Effector memory CD8-positive, alpha-beta T cell (primary cell): ENCODE data around the gene RPS13.
"Not testable (repeated sequence)": the region's sequence is repeated elsewhere in the genome, so short reads cannot be mapped to it uniquely, and the experiment has no call there.

ENCODE experiments used
- ATAC-seq: fragments of 150-1000 bp; cut with Tn5 transposase; replicated peaks from 2 replicates; pipeline ENCODE4 v1.10.0; 2021; ENCODE audit warnings: mild to moderate bottlenecking, moderate library complexity
- DNase-seq, 3 experiments: peaks; one replicate each; pipeline ENCODE4 v3.0.0; 2021
- H3K27ac Mint-ChIP-seq, 2 donors: one replicate each; pipeline ENCODE4 v1.8.0; 2022; ENCODE audit warnings: mild to moderate bottlenecking in 2 of 2, mixed read lengths in 2 of 2, moderate library complexity in 2 of 2
- H3K27me3 Mint-ChIP-seq, 2 donors: one replicate each; pipeline ENCODE4 v1.8.0; 2022; ENCODE audit warnings: mixed read lengths in 2 of 2
- H3K36me3 Mint-ChIP-seq: one replicate; pipeline ENCODE4 v1.8.0; 2022; ENCODE audit warnings: mild to moderate bottlenecking, moderate library complexity, mixed read lengths; ENCODE audit not compliant: insufficient read depth
- H3K4me1 Mint-ChIP-seq, 2 donors: one replicate each; pipeline ENCODE4 v1.8.0; 2022; ENCODE audit warnings: low read depth in 2 of 2, mixed read lengths in 2 of 2
- H3K4me3 Mint-ChIP-seq, 2 donors: one replicate each; pipeline ENCODE4 v1.8.0; 2022; ENCODE audit warnings: mild to moderate bottlenecking in 2 of 2, mixed read lengths in 2 of 2, moderate library complexity in 2 of 2
- H3K9me3 Mint-ChIP-seq, 2 donors: one replicate each; pipeline ENCODE4 v1.8.0; 2022; ENCODE audit warnings: mixed read lengths in 2 of 2
- total RNA-seq, 9 experiments: gene quantifications; one replicate each; lab custom pipeline; 2026; lab: John Stamatoyannopoulos, UW

RPS13 gene
- 350 to 746 (median 587) reads per million in 9 experiments for total RNA-seq

DNA sequence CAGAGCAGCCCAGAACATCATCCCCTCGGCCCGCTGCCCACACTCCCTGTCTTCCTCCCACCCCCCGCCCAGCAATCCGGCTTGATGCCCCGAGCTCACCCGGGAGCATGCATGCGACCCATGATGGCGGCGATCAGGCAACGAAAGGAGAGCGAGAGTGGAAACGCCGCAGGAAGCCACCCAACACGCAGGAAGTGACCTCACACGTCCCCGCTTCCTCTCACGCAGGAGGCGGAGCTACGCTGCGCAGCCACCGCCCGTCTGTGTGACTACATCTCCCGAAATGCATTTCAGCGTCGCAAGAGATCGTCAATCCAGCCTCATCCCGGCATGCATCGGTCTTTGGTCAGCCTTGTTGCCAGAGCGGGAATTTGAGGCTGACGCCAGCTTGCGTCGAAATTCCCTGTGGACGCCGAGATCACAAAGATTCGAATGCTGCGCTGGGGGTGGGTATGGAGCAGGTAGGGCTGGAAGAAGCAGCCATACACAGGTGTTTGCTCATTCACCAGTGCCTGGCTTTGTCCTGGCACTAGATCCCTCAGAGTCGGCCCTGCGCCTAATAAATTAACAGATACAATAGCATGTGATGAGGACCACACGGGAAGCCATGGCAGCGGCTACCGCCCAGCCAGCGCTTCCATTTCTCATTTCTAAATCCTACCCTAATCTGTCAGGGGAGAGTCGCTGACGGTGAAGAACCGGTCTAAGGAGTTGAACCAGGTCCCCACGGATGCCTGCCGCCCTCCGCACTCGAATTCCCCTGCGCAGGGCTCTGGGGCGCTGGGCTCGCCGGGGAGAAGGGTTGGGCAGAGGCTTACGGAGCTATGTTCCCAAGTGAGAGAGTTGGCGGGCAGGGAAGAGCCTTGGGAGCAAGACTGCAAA is at the start of gene RPS13:
TSS of gene RPS13 (minus strand) at position 148 of the 882 bp plus-strand sequence. CDS start at position 122, 26 bp downstream.
- Mint-ChIP-seq H3K36me3 (peaks cover 54% of the 10 kb centered on the region), H3K27ac (peak within 1 kb of the TSS; percentile 97 to 99), H3K4me1 (peaks cover 30 to 31% of the 10 kb centered on the region in 2 donors), H3K9me3 (no peaks in the 10 kb centered on the region), H3K27me3 (no peaks in the 10 kb centered on the region), H3K4me3 (peak within 1 kb of the TSS; percentile 91 to 100)
- ATAC-seq (peak; percentile 96), DNase-seq (peak; percentile 91)

GRCh38 chr11:17121981-17122380 is 44.5 kb upstream of the RPS13 start:
- Mint-ChIP-seq H3K27ac (no peak overlapping the region), H3K4me3 (no peak overlapping the region), H3K4me1 (peaks cover 0 to 2% of the 10 kb centered on the region in 2 donors), H3K9me3 (no peaks in the 10 kb centered on the region), H3K36me3 (peaks cover 35% of the 10 kb centered on the region), H3K27me3 (no peaks in the 10 kb centered on the region)
- no peak for DNase-seq
- ATAC-seq, result no peak

DNA sequence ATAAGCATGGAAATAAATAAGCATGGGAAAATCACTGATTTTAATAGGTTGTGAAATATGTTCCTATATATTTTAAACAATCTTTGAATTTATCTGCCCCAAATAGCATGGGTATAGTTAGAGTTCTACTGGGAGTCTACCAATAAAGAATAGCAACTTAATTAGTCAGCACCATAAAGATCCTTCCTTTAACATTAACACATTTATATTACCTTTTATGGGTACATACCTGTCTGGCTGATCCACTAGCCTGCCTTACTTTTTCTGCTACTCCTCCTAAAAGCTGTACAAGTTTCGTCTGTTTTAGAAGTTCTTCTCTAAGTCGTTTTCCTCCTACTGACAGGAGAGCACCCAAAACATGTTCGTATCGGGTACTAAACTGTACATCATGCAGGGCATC is 39.8 kb upstream of the RPS13 start:
- peaks cover 7 to 11% of the 10 kb centered on the region in 2 donors for H3K4me1 Mint-ChIP-seq
- no peaks in the 10 kb centered on the region for H3K27me3 Mint-ChIP-seq
- H3K36me3 Mint-ChIP-seq, result peaks cover 54% of the 10 kb centered on the region
- DNase-seq (no peak), ATAC-seq (no peak)
- H3K9me3 Mint-ChIP-seq, result no peaks in the 10 kb centered on the region
- peak overlapping the region in 1 of 2 donors; percentile 77 for H3K27ac Mint-ChIP-seq
- H3K4me3 Mint-ChIP-seq, result no peak overlapping the region

- H3K9me3 Mint-ChIP-seq, result no peaks in the 10 kb centered on the region
- peaks cover 58% of the 10 kb centered on the region for H3K36me3 Mint-ChIP-seq
- H3K4me3 Mint-ChIP-seq, result no peak overlapping the region
- no peak for DNase-seq
- no peak overlapping the region for H3K27ac Mint-ChIP-seq
- H3K4me1 Mint-ChIP-seq, result peaks cover 7 to 11% of the 10 kb centered on the region in 2 donors
- peak; percentile 39 for ATAC-seq
- H3K27me3 Mint-ChIP-seq, result no peaks in the 10 kb centered on the region
These were observed 38.6 kb upstream of the RPS13 start for GRCh38 chr11:17116117-17116516.

- H3K4me1 Mint-ChIP-seq, H3K27ac Mint-ChIP-seq, ATAC-seq, H3K4me3 Mint-ChIP-seq, DNase-seq, H3K9me3 Mint-ChIP-seq, H3K27me3 Mint-ChIP-seq: not testable (repeated sequence)
- H3K36me3 Mint-ChIP-seq, result peaks cover 51% of the 10 kb centered on the region
These were observed 30.3 kb upstream of the RPS13 start for GRCh38 chr11:17107745-17108144.

- not testable (repeated sequence) for H3K27me3 Mint-ChIP-seq, H3K4me1 Mint-ChIP-seq, H3K27ac Mint-ChIP-seq, DNase-seq, ATAC-seq, H3K9me3 Mint-ChIP-seq, H3K4me3 Mint-ChIP-seq
- peaks cover 37% of the 10 kb centered on the region for H3K36me3 Mint-ChIP-seq
These were observed 28.1 kb upstream of the RPS13 start for GRCh38 chr11:17105404-17106040.

DNA sequence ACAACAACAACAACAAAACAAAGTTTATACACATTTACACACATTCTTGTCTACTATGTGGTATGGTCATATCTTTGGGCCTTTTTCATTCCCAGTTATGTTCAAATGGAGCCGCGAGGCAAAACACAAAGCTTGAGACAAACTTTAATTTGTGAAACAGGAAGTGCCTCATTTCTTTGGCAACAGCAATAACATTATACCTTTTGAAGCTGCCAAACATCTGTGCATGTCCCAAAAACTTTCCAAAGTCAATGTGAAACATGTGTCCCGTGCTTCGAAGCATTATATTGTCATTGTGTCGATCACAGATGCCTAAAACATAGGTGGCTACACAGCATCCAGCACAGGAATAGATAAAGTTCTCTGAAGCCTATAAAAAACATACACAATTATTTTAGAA is 25.0 kb upstream of the RPS13 start:
- Mint-ChIP-seq H3K27me3 (no peaks in the 10 kb centered on the region), H3K27ac (no peak overlapping the region), H3K9me3 (no peaks in the 10 kb centered on the region), H3K36me3 (peaks cover 41% of the 10 kb centered on the region), H3K4me3 (no peak overlapping the region), H3K4me1 (no peaks in the 10 kb centered on the region)
- DNase-seq, result no peak
- ATAC-seq, result no peak

- no peaks in the 10 kb centered on the region for H3K27me3 Mint-ChIP-seq
- DNase-seq, result no peak
These were observed 21.2 kb upstream of the RPS13 start for GRCh38 chr11:17098658-17099057.

DNA sequence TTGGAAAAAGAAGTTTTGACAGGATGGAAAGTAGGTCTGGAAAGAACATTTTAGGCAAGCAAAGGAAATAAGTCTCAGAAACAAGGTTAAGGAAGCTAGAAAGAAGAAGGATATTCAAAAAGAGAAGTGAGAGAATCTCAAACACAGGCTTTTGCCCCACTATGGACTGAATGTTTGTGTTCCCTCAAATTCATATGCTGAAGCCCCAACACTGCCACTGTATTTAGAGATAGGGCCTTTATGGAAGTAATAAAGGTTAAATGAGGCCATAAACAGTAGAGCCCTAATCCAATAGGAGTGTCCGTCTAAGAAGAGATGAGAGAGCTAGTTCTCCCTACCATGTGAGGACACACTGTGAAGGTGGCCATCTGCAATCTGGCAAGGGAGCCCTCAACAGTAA is 20.6 kb upstream of the RPS13 start:
- Mint-ChIP-seq H3K9me3 (no peaks in the 10 kb centered on the region), H3K4me1 (no peaks in the 10 kb centered on the region), H3K36me3 (peaks cover 55% of the 10 kb centered on the region), H3K27me3 (no peaks in the 10 kb centered on the region), H3K27ac (peak overlapping the region in 1 of 2 donors; percentile 35), H3K4me3 (no peak overlapping the region)
- no peak for ATAC-seq
- DNase-seq, result no peak

More at GRCh38 chr11:17098658-17099057, 21.2 kb upstream of the RPS13 start:
- no peaks in the 10 kb centered on the region for H3K4me1 Mint-ChIP-seq
- no peaks in the 10 kb centered on the region for H3K9me3 Mint-ChIP-seq
- H3K4me3 Mint-ChIP-seq, result no peak overlapping the region
- no peak for ATAC-seq
- H3K27ac Mint-ChIP-seq, result peak overlapping the region in 1 of 2 donors; percentile 35
- H3K36me3 Mint-ChIP-seq, result peaks cover 50% of the 10 kb centered on the region

GRCh38 chr11:17085976-17086375 is 8.5 kb upstream of the RPS13 start:
- not testable (repeated sequence) for ATAC-seq, H3K4me3 Mint-ChIP-seq, H3K9me3 Mint-ChIP-seq, DNase-seq, H3K27ac Mint-ChIP-seq, H3K4me1 Mint-ChIP-seq, H3K27me3 Mint-ChIP-seq
- H3K36me3 Mint-ChIP-seq, result peaks cover 31% of the 10 kb centered on the region

- peak overlapping the region; percentile 91 to 100 for H3K4me3 Mint-ChIP-seq
- no peaks in the 10 kb centered on the region for H3K9me3 Mint-ChIP-seq
- ATAC-seq, result peak; percentile 31
- H3K4me1 Mint-ChIP-seq, result peaks cover 30 to 31% of the 10 kb centered on the region in 2 donors
- no peak for DNase-seq
- no peaks in the 10 kb centered on the region for H3K27me3 Mint-ChIP-seq
- peaks cover 60% of the 10 kb centered on the region for H3K36me3 Mint-ChIP-seq
- peak overlapping the region; percentile 97 to 99 for H3K27ac Mint-ChIP-seq
These were observed 287 bp downstream of the RPS13 start for GRCh38 chr11:17077240-17077519.

- no peak for DNase-seq
- peaks cover 30 to 31% of the 10 kb centered on the region in 2 donors for H3K4me1 Mint-ChIP-seq
These were observed 789 bp downstream of the RPS13 start for GRCh38 chr11:17076517-17077239.

GRCh38 chr11:17075506-17075905 is 2.0 kb downstream of the RPS13 start:
- Mint-ChIP-seq H3K4me1 (peaks cover 30 to 31% of the 10 kb centered on the region in 2 donors), H3K9me3 (no peaks in the 10 kb centered on the region), H3K27me3 (no peaks in the 10 kb centered on the region), H3K36me3 (peaks cover 65% of the 10 kb centered on the region), H3K27ac (peak overlapping the region; percentile 97 to 99), H3K4me3 (peak overlapping the region; percentile 91 to 100)
- DNase-seq (no peak), ATAC-seq (no peak)

More at GRCh38 chr11:17076517-17077239, 789 bp downstream of the RPS13 start:
- H3K36me3 Mint-ChIP-seq, result peaks cover 65% of the 10 kb centered on the region
- no peaks in the 10 kb centered on the region for H3K9me3 Mint-ChIP-seq
- peak overlapping the region; percentile 91 to 100 for H3K4me3 Mint-ChIP-seq
- H3K27ac Mint-ChIP-seq, result peak overlapping the region; percentile 97 to 99
- no peaks in the 10 kb centered on the region for H3K27me3 Mint-ChIP-seq
- ATAC-seq, result no peak
